ENCODE data around the gene GTF3C1.

DNA sequence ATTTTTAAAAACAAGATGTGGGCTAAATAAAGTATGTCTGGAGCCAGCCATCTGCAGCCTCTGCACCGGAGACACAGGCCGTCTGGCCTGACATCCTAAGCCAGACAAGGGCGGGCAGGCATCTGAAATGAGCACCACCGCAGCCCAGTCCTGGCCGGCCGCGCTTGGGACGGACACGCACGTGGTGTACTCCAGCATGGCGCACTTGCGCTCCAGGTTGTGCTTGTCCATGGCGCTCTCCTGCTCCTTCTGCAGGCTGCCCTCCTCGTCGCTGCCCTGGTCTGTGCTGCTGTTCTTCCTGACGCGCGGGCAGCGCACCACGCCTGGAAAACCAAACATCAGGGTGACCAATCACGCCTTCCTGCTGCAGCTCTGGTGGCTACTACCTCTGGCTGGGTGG, 60.3 kb downstream of the GTF3C1 start:
- no peak for TF ChIP-seq YY1 (IDR thresholded peaks at IDR 0.05; ENCODE audit: insufficient read depth, insufficient read length)
- no peak for TF ChIP-seq ZNF274 (IDR thresholded peaks at IDR 0.05; ENCODE audit: low read depth, low read length)

Measured in NT2/D1 (cell line).